Osteocyte (in vitro differentiated cells): ENCODE data around the gene SAP30BP. TPM values are rescaled to one million over a fixed set of nuclear protein-coding genes. Genes with fewer than 3 reads are reported as not detected.

Experiments
- DNase-seq: peaks from one replicate; pipeline ENCODE4 v3.0.0; 2021; ENCODE audit warnings: mixed read lengths; ENCODE audit not compliant: unreplicated experiment; ENCODE audit errors: extremely low spot score
- H3K27ac Mint-ChIP-seq: one replicate; pipeline ENCODE4 v1.8.0; 2021; ENCODE audit warnings: mild to moderate bottlenecking, mixed read lengths; ENCODE audit not compliant: unreplicated experiment
- H3K27me3 Mint-ChIP-seq: one replicate; pipeline ENCODE4 v1.8.0; 2021; ENCODE audit warnings: mixed read lengths; ENCODE audit not compliant: unreplicated experiment
- H3K36me3 Mint-ChIP-seq: one replicate; pipeline ENCODE4 v1.8.0; 2021; ENCODE audit warnings: mixed read lengths; ENCODE audit not compliant: unreplicated experiment
- H3K4me1 Mint-ChIP-seq: one replicate; pipeline ENCODE4 v1.8.0; 2021; ENCODE audit warnings: mixed read lengths; ENCODE audit not compliant: unreplicated experiment
- H3K4me3 Mint-ChIP-seq: one replicate; pipeline ENCODE4 v1.8.0; 2021; ENCODE audit warnings: mild to moderate bottlenecking, moderate library complexity, mixed read lengths; ENCODE audit not compliant: unreplicated experiment
- H3K9me3 Mint-ChIP-seq: one replicate; pipeline ENCODE4 v1.8.0; 2021; ENCODE audit warnings: mixed read lengths; ENCODE audit not compliant: unreplicated experiment
- CTCF ChIP-seq: fragments of 200-600 bp; sonication (generic); IDR thresholded peaks from 2 replicates; pipeline ENCODE4 v1.5.0; 2021; ENCODE audit warnings: antibody characterized with exemption, mild to moderate bottlenecking, moderate library complexity
- total RNA-seq: library from RNA; stranded (reverse); gene quantifications from 2 replicates; pipeline ENCODE4 v1.2.1, GENCODE V29; 2021

SAP30BP gene
- total RNA-seq, 1 donor from 2014 or later: 103 TPM

- Mint-ChIP-seq H3K4me3 (no peak overlapping the region), H3K27ac (no peak overlapping the region)
These were observed 45.1 kb upstream of the SAP30BP start for GRCh38 chr17:75622076-75622475.

GRCh38 chr17:75622771-75623273 is 44.3 kb upstream of the SAP30BP start:
- Mint-ChIP-seq H3K27me3 (no peaks in the 10 kb centered on the region), H3K27ac (no peak overlapping the region), H3K4me3 (no peak overlapping the region), H3K36me3 (peaks cover 3% of the 10 kb centered on the region), H3K4me1 (no peaks in the 10 kb centered on the region), H3K9me3 (no peaks in the 10 kb centered on the region)
- no peak for TF ChIP-seq CTCF
- no peak for DNase-seq

More at GRCh38 chr17:75622076-75622475, 45.1 kb upstream of the SAP30BP start:
- Mint-ChIP-seq H3K4me1 (no peaks in the 10 kb centered on the region), H3K36me3 (no peaks in the 10 kb centered on the region), H3K27me3 (no peaks in the 10 kb centered on the region), H3K9me3 (no peaks in the 10 kb centered on the region)
- DNase-seq: no peak
- no peak for TF ChIP-seq CTCF

- Mint-ChIP-seq H3K27ac (no peak overlapping the region), H3K9me3 (no peaks in the 10 kb centered on the region), H3K4me1 (no peaks in the 10 kb centered on the region), H3K36me3 (peaks cover 3% of the 10 kb centered on the region), H3K4me3 (no peak overlapping the region), H3K27me3 (no peaks in the 10 kb centered on the region)
- TF ChIP-seq CTCF: no peak
- DNase-seq: no peak
These were observed 43.8 kb upstream of the SAP30BP start for GRCh38 chr17:75623386-75623785.

GRCh38 chr17:75624021-75624420 is 43.1 kb upstream of the SAP30BP start:
- DNase-seq: no peak
- no peaks in the 10 kb centered on the region for H3K4me1 Mint-ChIP-seq
- no peaks in the 10 kb centered on the region for H3K9me3 Mint-ChIP-seq
- no peaks in the 10 kb centered on the region for H3K27me3 Mint-ChIP-seq
- no peak for TF ChIP-seq CTCF
- peaks cover 3% of the 10 kb centered on the region for H3K36me3 Mint-ChIP-seq
- no peak overlapping the region for H3K4me3 Mint-ChIP-seq
- no peak overlapping the region for H3K27ac Mint-ChIP-seq

- TF ChIP-seq CTCF: no peak
- peaks cover 3% of the 10 kb centered on the region for H3K36me3 Mint-ChIP-seq
These were observed 42.3 kb upstream of the SAP30BP start for GRCh38 chr17:75624714-75625345.

More at GRCh38 chr17:75624714-75625345, 42.3 kb upstream of the SAP30BP start:
- Mint-ChIP-seq H3K4me1 (no peaks in the 10 kb centered on the region), H3K27me3 (no peaks in the 10 kb centered on the region), H3K9me3 (no peaks in the 10 kb centered on the region), H3K4me3 (no peak overlapping the region), H3K27ac (no peak overlapping the region)
- DNase-seq: no peak
